ENCODE data around the gene EFCAB8.

EFCAB8 gene

DNA sequence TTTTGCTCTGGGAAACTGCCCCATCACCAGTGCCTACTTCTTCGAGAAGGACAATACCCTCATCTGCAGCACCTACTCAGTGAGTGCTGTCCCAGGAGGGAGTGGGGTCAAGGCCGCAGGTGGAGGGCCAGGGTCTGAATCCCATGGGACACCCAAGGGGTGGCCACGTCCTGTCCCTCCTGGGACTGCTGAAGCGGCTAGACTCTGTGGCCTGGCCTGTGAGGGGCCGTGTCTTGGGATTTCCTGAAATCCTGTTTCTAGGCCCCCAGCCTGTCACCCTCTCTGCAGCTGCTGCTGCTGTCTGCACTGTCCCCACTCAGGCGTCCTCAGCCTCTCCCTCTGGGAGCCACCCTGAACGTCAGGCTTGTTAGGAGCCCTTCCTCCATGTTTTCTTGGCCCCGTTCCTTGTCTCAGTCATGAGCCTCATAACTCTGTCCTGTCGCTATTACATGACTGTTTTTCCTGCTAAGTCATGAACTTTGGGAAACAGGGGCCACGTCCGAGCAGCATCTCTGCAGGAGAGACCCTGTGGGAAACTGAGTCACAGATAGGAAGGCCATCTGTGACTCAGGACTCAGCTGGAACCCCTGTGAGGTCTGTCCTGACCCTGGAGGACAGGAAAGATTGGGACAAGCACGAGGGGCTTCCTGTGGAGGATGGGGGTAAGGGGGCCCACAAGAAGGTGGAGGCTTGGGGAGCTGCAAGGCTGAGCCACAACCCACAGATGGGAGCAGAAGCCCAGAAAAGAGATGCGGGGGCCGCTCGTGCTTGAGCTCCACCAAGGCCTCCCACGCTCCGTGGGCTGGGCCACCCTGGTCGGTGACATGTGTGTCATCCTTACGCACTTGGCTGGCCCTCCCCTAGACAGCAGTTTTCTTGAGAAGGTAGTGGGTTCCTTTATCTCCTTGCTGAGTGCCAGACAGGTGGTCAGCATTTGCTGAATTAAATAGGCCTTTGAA is 49.9 kb downstream of the EFCAB8 start:
- Histone ChIP-seq H3K4me2 (peak overlapping the region; percentile 29 to 88 (median 69)), H3K27me3 (no peaks in the 10 kb centered on the region), H3K9ac (peak overlapping the region in 7 of 11 experiments; percentile 8 to 62 (median 15); a peak in 8 of 22 replicates), H3K4me3 (no peak overlapping the region), H3K27ac (peak overlapping the region in 4 of 11 experiments; percentile 13 to 41 (median 24); a peak in 4 of 22 replicates), H3K36me3 (no peaks in the 10 kb centered on the region), H4K20me1 (no peaks in the 10 kb centered on the region; a peak in 1 of 22 replicates), H3K4me1 (peaks cover 11 to 50% (median 38%) of the 10 kb centered on the region in 10 experiments), H3K9me3 (replicated peaks in 1 of 11) (peaks cover 0 to 3% (median 0%) of the 10 kb centered on the region in 11 experiments; a peak in 2 of 22 replicates)
- no peak for TF ChIP-seq Cebpa-rat (IDR thresholded peaks at IDR 0.05)

DNA sequence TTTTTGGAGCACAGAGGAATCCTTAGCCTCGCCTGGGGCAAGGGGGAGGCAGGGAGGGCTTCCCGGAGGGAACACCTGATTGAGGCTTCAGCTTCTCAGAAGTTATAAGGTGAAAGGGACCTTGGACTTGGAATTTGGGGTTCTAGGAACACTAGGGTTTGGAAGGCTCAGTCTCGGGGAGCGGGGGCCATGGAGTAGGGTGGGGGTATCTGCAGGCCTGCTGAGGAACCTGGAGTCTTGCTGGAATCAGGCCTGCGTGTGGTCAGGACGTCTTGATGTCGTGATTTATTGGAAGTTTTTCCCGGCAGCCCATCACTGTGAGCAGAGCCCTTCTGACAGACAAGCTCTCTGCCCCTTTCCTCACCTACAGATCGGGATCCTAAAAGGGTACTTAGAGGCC is 50.7 kb downstream of the EFCAB8 start:
- Histone ChIP-seq H3K4me2 (peak overlapping the region in 7 of 11 experiments; percentile 68 to 88 (median 81); a peak in 12 of 22 replicates), H3K27me3 (no peaks in the 10 kb centered on the region), H3K4me1 (peaks cover 11 to 50% (median 38%) of the 10 kb centered on the region in 10 experiments), H3K9me3 (replicated peaks in 1 of 11) (peaks cover 0 to 12% (median 4%) of the 10 kb centered on the region in 11 experiments; a peak in 10 of 22 replicates), H4K20me1 (no peaks in the 10 kb centered on the region; a peak in 1 of 22 replicates), H3K9ac (0 out of 22 replicates have a peak overlapping the region, but pooled peaks of 2 of the 11 experiments have one; percentile 14 to 41), H3K27ac (no peak overlapping the region), H3K4me3 (no peak overlapping the region), H3K36me3 (no peaks in the 10 kb centered on the region)
- no peak for TF ChIP-seq Cebpa-rat (IDR thresholded peaks at IDR 0.05)

DNA sequence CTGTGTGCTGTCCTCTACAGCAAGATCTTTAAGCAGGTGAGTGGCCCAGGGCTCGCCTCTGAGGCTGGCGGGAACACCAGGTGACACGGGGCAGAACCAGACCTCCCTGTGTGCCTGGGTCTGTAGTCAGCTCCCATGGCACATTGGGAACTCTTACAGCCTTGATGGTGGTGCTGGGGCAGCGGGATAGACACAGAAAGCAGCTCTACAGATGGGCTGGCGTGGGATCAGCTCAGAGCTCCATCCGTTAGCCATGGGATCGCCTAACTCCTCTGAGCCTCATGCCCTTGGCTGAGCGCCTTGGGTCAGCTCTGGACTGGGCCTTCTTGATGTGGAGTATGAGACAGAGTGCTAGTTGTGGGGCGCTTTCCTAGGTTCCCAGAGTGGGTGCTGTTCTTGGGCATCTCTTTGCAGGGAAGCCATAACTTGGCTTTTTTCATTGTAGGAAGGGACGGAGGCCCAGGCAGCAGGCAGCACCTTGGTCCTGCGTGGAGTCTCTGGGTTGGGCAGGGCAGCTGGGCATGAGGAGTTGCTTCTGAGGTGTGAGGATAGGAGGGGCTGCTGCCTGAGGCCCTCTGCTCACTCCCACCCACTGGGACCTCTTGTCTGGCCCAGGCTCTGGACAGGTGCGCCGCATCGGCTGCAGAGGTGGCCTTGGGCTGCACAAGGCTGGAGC is 51.3 kb downstream of the EFCAB8 start:
- no peaks in the 10 kb centered on the region for H3K27me3 ChIP-seq
- H4K20me1 ChIP-seq, result no peaks in the 10 kb centered on the region; a peak in 1 of 22 replicates
- no peak overlapping the region for H3K27ac ChIP-seq
- H3K4me3 ChIP-seq, result no peak overlapping the region
- H3K4me1 ChIP-seq, result peaks cover 11 to 50% (median 38%) of the 10 kb centered on the region in 10 experiments
- peaks cover 5 to 18% (median 8%) of the 10 kb centered on the region in 11 experiments; a peak in 19 of 22 replicates for H3K9me3 ChIP-seq (replicated peaks in 1 of 11)
- H3K36me3 ChIP-seq, result no peaks in the 10 kb centered on the region
- H3K4me2 ChIP-seq, result peak overlapping the region in 6 of 11 experiments; percentile 68 to 88 (median 83); a peak in 10 of 22 replicates
- no peak overlapping the region for H3K9ac ChIP-seq
- no peak for TF ChIP-seq Cebpa-rat (IDR thresholded peaks at IDR 0.05)

DNA sequence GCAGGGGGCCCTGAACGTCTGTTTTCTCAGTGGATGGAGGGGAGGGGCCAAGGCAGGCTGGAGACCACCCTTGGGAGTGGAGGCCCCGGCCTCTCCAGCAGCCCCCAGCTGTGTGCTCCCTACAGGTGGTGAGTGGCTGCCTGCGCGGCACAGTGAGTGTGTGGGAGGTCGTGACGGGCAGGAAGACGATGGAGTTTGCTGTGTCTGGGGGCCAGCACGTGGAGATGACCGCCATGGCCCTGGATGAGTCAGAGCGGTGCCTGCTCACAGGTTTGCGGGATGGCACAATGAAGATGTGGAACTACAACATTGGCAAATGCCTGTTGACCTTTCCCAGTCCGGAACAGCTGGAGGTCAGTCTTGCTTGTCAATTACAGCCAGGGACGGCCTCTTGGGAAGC is 52.6 kb downstream of the EFCAB8 start:
- Histone ChIP-seq H3K36me3 (peaks cover 0 to 5% (median 0%) of the 10 kb centered on the region in 11 experiments; a peak in 3 of 22 replicates), H3K27ac (no peak overlapping the region), H3K4me3 (no peak overlapping the region), H3K4me1 (peaks cover 11 to 42% (median 34%) of the 10 kb centered on the region in 10 experiments), H3K27me3 (no peaks in the 10 kb centered on the region), H4K20me1 (no peaks in the 10 kb centered on the region; a peak in 1 of 22 replicates), H3K4me2 (no peak overlapping the region), H3K9me3 (replicated peaks in 1 of 11) (peaks cover 18 to 31% (median 21%) of the 10 kb centered on the region in 11 experiments), H3K9ac (no peak overlapping the region)
- no peak for TF ChIP-seq Cebpa-rat (IDR thresholded peaks at IDR 0.05)

DNA sequence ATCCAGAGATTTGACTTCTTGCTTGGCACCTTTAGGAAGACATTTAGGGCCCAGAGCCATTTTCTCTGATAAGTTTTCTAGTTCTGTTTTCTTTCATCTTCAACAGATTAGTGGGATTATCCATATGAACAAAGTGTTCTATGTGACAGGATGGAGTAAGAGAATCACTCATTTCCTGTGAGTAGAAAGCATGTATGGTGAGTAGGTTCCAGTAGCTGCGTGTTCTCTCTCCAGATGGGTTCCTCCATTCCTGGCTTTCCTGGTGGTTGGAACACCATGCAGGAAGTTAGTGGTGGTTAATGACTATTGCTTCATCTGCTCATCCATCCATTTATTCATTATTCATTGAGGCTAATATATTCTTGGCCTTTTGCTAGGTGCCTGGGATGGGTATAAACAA is 54.0 kb downstream of the EFCAB8 start:
- Histone ChIP-seq H4K20me1 (no peaks in the 10 kb centered on the region), H3K36me3 (peaks cover 0 to 5% (median 0%) of the 10 kb centered on the region in 11 experiments; a peak in 3 of 22 replicates), H3K4me3 (no peak overlapping the region), H3K27ac (no peak overlapping the region), H3K27me3 (no peaks in the 10 kb centered on the region), H3K9me3 (replicated peaks in 1 of 11) (peaks cover 21 to 40% (median 27%) of the 10 kb centered on the region in 11 experiments), H3K9ac (no peak overlapping the region), H3K4me1 (peaks cover 11 to 28% (median 21%) of the 10 kb centered on the region in 10 experiments), H3K4me2 (no peak overlapping the region)
- no peak for TF ChIP-seq Cebpa-rat (IDR thresholded peaks at IDR 0.05)

DNA sequence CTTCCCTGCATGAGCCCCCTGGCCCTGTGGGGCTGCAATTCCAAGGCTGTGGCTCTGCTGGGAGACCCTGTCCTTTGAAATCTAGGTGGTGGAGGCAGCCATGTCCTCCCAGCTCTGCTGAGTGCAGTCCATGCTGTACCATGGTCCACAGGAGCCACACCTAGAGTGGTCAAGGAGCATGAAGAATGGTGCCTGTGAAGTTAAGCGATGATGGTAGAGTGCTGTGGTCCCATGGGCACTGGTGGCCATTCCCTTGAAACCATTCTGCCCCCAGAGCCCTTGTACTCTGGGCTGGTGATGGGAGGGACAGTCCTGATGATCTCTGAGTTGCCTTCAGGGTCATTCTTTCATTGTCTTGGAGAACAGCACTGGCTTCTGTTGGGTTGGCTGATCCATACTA is 55.3 kb downstream of the EFCAB8 start:
- Histone ChIP-seq H3K27ac (no peak overlapping the region), H3K27me3 (no peaks in the 10 kb centered on the region), H4K20me1 (no peaks in the 10 kb centered on the region), H3K4me2 (no peak overlapping the region), H3K4me1 (peaks cover 0 to 15% (median 7%) of the 10 kb centered on the region in 10 experiments; a peak in 16 of 20 replicates), H3K4me3 (no peak overlapping the region), H3K9ac (no peak overlapping the region), H3K36me3 (peaks cover 0 to 5% (median 0%) of the 10 kb centered on the region in 11 experiments; a peak in 3 of 22 replicates), H3K9me3 (replicated peaks in 1 of 11) (peaks cover 21 to 40% (median 27%) of the 10 kb centered on the region in 11 experiments)
- no peak for TF ChIP-seq Cebpa-rat (IDR thresholded peaks at IDR 0.05)

DNA sequence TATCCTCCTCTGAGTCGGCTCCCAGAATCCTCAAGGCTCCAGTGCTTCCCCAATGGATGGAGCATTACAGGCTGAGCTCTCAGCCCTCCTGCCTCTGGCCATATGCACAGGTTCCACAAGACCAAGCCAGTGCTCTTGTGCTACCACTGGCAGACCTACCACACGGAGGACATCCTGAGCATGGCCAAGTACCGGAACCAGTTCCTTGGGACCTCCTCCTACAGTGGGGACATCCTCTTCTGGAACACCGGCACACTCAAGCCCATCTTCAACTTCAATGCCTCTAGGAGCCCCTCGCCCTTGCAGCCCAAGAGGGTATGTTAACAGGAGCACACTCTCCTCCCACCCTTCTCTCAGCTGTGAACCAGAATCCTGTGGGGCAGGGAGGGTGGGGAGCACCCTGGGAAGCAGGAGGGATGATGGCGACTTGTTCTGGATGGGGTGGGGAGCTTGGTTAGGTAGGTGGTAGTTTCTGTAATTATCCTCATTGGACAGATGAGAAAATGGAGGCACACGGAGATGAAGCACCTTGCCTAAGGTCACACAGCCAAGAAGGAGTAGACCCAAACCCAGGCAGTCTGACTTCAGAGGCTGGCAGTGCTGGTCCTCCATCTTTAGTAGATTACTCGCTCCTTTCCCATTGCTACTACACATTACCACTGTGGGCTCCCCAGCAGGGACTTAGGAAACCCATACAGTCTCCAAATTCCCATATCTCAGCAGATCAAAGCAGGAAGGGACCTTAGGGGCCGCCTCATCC is 58.6 kb downstream of the EFCAB8 start:
- no peak overlapping the region for H3K4me2 ChIP-seq
- H3K27me3 ChIP-seq, result no peaks in the 10 kb centered on the region
- H4K20me1 ChIP-seq, result no peaks in the 10 kb centered on the region
- H3K27ac ChIP-seq, result no peak overlapping the region
- H3K4me3 ChIP-seq, result no peak overlapping the region
- no peak for TF ChIP-seq Cebpa-rat (IDR thresholded peaks at IDR 0.05)
- H3K9ac ChIP-seq, result no peak overlapping the region
- peaks cover 0 to 5% (median 0%) of the 10 kb centered on the region in 11 experiments; a peak in 3 of 22 replicates for H3K36me3 ChIP-seq
- H3K9me3 ChIP-seq (replicated peaks in 1 of 11), result peaks cover 21 to 40% (median 27%) of the 10 kb centered on the region in 11 experiments
- 0 out of 20 replicates have a peak, but pooled peaks cover 0 to 5% (median 0%) of the 10 kb centered on the region in 10 experiments for H3K4me1 ChIP-seq

DNA sequence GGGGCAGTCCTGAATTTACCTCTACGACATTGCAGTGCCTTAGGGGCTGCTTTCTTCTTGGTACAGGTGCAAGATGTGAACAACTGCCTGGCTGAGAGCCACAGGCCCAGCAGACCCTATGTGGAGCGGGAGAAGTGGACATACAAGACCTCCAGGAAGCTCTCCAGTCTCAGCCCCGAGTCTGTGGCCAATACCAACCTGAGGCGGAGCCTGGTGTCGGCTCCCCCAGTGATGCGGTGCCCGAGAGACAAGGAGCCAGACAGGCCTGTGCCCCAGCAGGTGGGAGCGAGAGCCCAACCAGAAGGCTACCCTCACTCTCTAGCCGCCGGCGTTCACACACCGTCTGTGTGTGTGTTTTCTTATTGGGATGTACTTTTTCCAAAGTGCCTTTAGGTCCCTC is 59.6 kb downstream of the EFCAB8 start:
- Histone ChIP-seq H3K9ac (no peak overlapping the region), H3K9me3 (replicated peaks in 1 of 11) (peaks cover 21 to 39% (median 27%) of the 10 kb centered on the region in 11 experiments), H4K20me1 (no peaks in the 10 kb centered on the region), H3K27ac (no peak overlapping the region), H3K27me3 (no peaks in the 10 kb centered on the region), H3K4me3 (no peak overlapping the region), H3K36me3 (peaks cover 0 to 5% (median 0%) of the 10 kb centered on the region in 11 experiments; a peak in 3 of 22 replicates), H3K4me1 (no peaks in the 10 kb centered on the region), H3K4me2 (no peak overlapping the region)
- TF ChIP-seq Cebpa-rat (IDR thresholded peaks at IDR 0.05), result no peak
